GM19099 (cell line): ENCODE data around the gene IL10RB.

Experiments
- POLR2A ChIP-seq: IDR thresholded peaks from 3 replicates; pipeline ENCODE4 v1.6.1; 2011; ENCODE audit warnings: low read depth; ENCODE audit not compliant: insufficient read length; ENCODE audit errors: extremely low read depth

IL10RB gene

GRCh38 chr21:33237486-33237885 is 28.7 kb upstream of the IL10RB start:
- no peak for TF ChIP-seq POLR2A

GRCh38 chr21:33238146-33238545 is 28.0 kb upstream of the IL10RB start:
- no peak for TF ChIP-seq POLR2A

GRCh38 chr21:33238565-33239255 is 27.5 kb upstream of the IL10RB start:
- peak; percentile 26 for TF ChIP-seq POLR2A

GRCh38 chr21:33240404-33240803 is 25.8 kb upstream of the IL10RB start:
- TF ChIP-seq POLR2A: no peak

GRCh38 chr21:33241846-33242245 is 24.3 kb upstream of the IL10RB start:
- TF ChIP-seq POLR2A: no peak

- TF ChIP-seq POLR2A: no peak
Measured at GRCh38 chr21:33244082-33244778, 21.9 kb upstream of the IL10RB start.

GRCh38 chr21:33244779-33245105 is 21.4 kb upstream of the IL10RB start:
- no peak for TF ChIP-seq POLR2A

GRCh38 chr21:33245289-33245918 is 20.8 kb upstream of the IL10RB start:
- no peak for TF ChIP-seq POLR2A

GRCh38 chr21:33246506-33246905 is 19.7 kb upstream of the IL10RB start:
- TF ChIP-seq POLR2A: no peak

GRCh38 chr21:33246963-33247362 is 19.2 kb upstream of the IL10RB start:
- TF ChIP-seq POLR2A: no peak

- TF ChIP-seq POLR2A: no peak
Measured at GRCh38 chr21:33247599-33247998, 18.6 kb upstream of the IL10RB start.

GRCh38 chr21:33249331-33250002 is 16.7 kb upstream of the IL10RB start:
- TF ChIP-seq POLR2A: no peak

- TF ChIP-seq POLR2A: no peak
Measured at GRCh38 chr21:33251119-33251518, 15.0 kb upstream of the IL10RB start.

- no peak for TF ChIP-seq POLR2A
Measured at GRCh38 chr21:33254766-33255165, 11.4 kb upstream of the IL10RB start.

GRCh38 chr21:33255404-33255803 is 10.8 kb upstream of the IL10RB start:
- TF ChIP-seq POLR2A: no peak

GRCh38 chr21:33256019-33256418 is 10.1 kb upstream of the IL10RB start:
- no peak for TF ChIP-seq POLR2A
